HEK293 (cell line): ENCODE measurements around the gene RARRES2.
"Not testable (repeated sequence)": the region's sequence is repeated elsewhere in the genome, so short reads cannot be mapped to it uniquely, and the experiment has no call there.

Experiments
- SCRT1 ChIP-seq: fragments of 450-650 bp; formaldehyde crosslinking; IDR thresholded peaks from 2 replicates; pipeline ENCODE4 v1.5.1; 2016; ENCODE audit warnings: missing biosample characterization, missing genetic modification characterization, borderline replicate concordance
- YY1 ChIP-seq: fragments of 450-650 bp; formaldehyde crosslinking; IDR thresholded peaks from 2 replicates; pipeline ENCODE4 v1.5.1; 2018; ENCODE audit warnings: missing biosample characterization, missing genetic modification characterization
- ZNF416 ChIP-seq: fragments of 450-650 bp; formaldehyde crosslinking; IDR thresholded peaks from 2 replicates; pipeline ENCODE4 v1.5.1; 2016; ENCODE audit warnings: missing biosample characterization, missing genetic modification characterization
- ZNF621 ChIP-seq: fragments of 450-650 bp; formaldehyde crosslinking; IDR thresholded peaks from 2 replicates; pipeline ENCODE4 v1.5.1; 2017; ENCODE audit warnings: missing biosample characterization, missing genetic modification characterization
- TF ChIP-seq, protein P1 (sequence below): fragments of 450-650 bp; formaldehyde crosslinking; IDR thresholded peaks from 2 replicates; pipeline ENCODE4 v1.5.1; 2016; ENCODE audit warnings: missing biosample characterization, missing genetic modification characterization
- TF ChIP-seq, protein P2 (sequence below): fragments of 450-650 bp; formaldehyde crosslinking; conservative IDR thresholded peaks from 2 replicates; pipeline ENCODE4 v1.5.1; 2016; ENCODE audit warnings: low read depth, missing biosample characterization, missing genetic modification characterization

GRCh38 chr7:150288816-150289215 lies 52.6 kb downstream of the RARRES2 start:
- TF ChIP-seq ZNF621 (tag by site-specific recombination); ZNF416 (tag by site-specific recombination); SCRT1; YY1: not testable (repeated sequence)
- TF ChIP-seq, protein P1, sequence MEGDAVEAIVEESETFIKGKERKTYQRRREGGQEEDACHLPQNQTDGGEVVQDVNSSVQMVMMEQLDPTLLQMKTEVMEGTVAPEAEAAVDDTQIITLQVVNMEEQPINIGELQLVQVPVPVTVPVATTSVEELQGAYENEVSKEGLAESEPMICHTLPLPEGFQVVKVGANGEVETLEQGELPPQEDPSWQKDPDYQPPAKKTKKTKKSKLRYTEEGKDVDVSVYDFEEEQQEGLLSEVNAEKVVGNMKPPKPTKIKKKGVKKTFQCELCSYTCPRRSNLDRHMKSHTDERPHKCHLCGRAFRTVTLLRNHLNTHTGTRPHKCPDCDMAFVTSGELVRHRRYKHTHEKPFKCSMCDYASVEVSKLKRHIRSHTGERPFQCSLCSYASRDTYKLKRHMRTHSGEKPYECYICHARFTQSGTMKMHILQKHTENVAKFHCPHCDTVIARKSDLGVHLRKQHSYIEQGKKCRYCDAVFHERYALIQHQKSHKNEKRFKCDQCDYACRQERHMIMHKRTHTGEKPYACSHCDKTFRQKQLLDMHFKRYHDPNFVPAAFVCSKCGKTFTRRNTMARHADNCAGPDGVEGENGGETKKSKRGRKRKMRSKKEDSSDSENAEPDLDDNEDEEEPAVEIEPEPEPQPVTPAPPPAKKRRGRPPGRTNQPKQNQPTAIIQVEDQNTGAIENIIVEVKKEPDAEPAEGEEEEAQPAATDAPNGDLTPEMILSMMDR: not testable (repeated sequence)
- TF ChIP-seq, protein P2, sequence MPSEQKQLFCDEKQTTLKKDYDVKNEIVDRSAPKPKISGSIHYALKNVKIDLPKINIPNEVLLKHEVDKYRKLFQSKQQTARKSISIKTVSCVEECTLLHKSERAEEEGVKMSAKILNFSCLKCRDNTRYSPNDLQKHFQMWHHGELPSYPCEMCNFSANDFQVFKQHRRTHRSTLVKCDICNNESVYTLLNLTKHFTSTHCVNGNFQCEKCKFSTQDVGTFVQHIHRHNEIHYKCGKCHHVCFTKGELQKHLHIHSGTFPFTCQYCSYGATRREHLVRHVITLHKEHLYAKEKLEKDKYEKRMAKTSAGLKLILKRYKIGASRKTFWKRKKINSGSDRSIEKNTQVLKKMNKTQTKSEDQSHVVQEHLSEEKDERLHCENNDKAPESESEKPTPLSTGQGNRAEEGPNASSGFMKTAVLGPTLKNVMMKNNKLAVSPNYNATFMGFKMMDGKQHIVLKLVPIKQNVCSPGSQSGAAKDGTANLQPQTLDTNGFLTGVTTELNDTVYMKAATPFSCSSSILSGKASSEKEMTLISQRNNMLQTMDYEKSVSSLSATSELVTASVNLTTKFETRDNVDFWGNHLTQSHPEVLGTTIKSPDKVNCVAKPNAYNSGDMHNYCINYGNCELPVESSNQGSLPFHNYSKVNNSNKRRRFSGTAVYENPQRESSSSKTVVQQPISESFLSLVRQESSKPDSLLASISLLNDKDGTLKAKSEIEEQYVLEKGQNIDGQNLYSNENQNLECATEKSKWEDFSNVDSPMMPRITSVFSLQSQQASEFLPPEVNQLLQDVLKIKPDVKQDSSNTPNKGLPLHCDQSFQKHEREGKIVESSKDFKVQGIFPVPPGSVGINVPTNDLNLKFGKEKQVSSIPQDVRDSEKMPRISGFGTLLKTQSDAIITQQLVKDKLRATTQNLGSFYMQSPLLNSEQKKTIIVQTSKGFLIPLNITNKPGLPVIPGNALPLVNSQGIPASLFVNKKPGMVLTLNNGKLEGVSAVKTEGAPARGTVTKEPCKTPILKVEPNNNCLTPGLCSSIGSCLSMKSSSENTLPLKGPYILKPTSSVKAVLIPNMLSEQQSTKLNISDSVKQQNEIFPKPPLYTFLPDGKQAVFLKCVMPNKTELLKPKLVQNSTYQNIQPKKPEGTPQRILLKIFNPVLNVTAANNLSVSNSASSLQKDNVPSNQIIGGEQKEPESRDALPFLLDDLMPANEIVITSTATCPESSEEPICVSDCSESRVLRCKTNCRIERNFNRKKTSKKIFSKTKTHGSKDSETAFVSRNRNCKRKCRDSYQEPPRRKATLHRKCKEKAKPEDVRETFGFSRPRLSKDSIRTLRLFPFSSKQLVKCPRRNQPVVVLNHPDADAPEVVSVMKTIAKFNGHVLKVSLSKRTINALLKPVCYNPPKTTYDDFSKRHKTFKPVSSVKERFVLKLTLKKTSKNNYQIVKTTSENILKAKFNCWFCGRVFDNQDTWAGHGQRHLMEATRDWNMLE (tag by site-specific recombination): not testable (repeated sequence)
